Heart left ventricle (tissue), 16 donors: ENCODE data around the gene TCEAL4. TPM values are rescaled to one million over a fixed set of nuclear protein-coding genes. Genes with fewer than 3 reads are reported as not detected.

ENCODE experiments used
- ATAC-seq, 4 donors: fragments of 200-7000 bp; cut with Tn5 transposase; one replicate each; pipeline ENCODE4 v1.9.1; 2020 to 2022; ENCODE audit warnings: moderate library complexity in 4 of 4, mild to moderate bottlenecking in 3 of 4, moderate number of reproducible peaks in 1 of 4
- DNase-seq, 5 donors: peaks; one replicate each; pipeline ENCODE4 v3.0.0-alpha.2; 2020
- H3K27ac ChIP-seq, 12 donors: fragments of 200-600 bp; sonication (generic) in 4 of 12; one replicate each; pipeline versions ENCODE4 v1.5.0 to v1.8.0; 2016 to 2022; ENCODE audit warnings: mild to moderate bottlenecking in 2 of 12
- H3K27me3 ChIP-seq, 9 donors: fragments of 200-600 bp; sonication (generic) in 2 of 9; one replicate each; pipeline versions ENCODE4 v1.5.1 to v1.8.0; 2016 to 2022; ENCODE audit warnings: mild to moderate bottlenecking in 3 of 9
- H3K36me3 ChIP-seq, 9 donors: fragments of 200-600 bp; sonication (generic) in 2 of 9; one replicate each; pipeline versions ENCODE4 v1.5.0 to v1.8.0; 2018 to 2022; ENCODE audit warnings: mild to moderate bottlenecking in 2 of 9
- H3K4me1 ChIP-seq, 12 donors: fragments of 200-600 bp; sonication (generic) in 4 of 12; one replicate each; pipeline versions ENCODE4 v1.5.0 to v1.8.0; 2016 to 2022; ENCODE audit warnings: mild to moderate bottlenecking in 3 of 12
- H3K4me3 ChIP-seq, 12 donors: fragments of 200-600 bp; sonication (generic) in 4 of 12; one replicate each; pipeline versions ENCODE4 v1.5.0 to v1.8.0; 2017 to 2022; ENCODE audit warnings: mild to moderate bottlenecking in 9 of 12, moderate library complexity in 4 of 12
- H3K9me3 ChIP-seq, 12 donors: fragments of 200-600 bp; sonication (generic) in 4 of 12; one replicate each; pipeline versions ENCODE4 v1.5.0 to v1.8.0; 2016 to 2022; ENCODE audit warnings: mild to moderate bottlenecking in 1 of 12
- CTCF ChIP-seq, 12 donors: fragments of 200-600 bp; sonication (generic) in 4 of 12; IDR thresholded peaks; one replicate each; pipeline versions ENCODE4 v1.5.0 to v1.8.0; 2018 to 2022; ENCODE audit warnings: antibody characterized with exemption in 12 of 12, mild to moderate bottlenecking in 5 of 12
- POLR2A ChIP-seq, 2 donors: fragments of 450-650 bp; IDR thresholded peaks; one replicate each; pipeline ENCODE4 v1.6.1; 2017; ENCODE audit warnings: antibody characterized with exemption in 2 of 2, mild to moderate bottlenecking in 2 of 2, moderate library complexity in 2 of 2
- WGBS, 4 donors: extraction: QIAGEN DNeasy Blood & Tissue Kit in 2 of 4; methylation state at CpG; one replicate each; pipeline versions ENCODE4 v1.1.5 to v1.1.7; 2013 to 2018; 5-methylcytosine and 5-hydroxymethylcytosine counted together
- intact Hi-C, 10 donors: fragments of 100-400 bp; cut with DNase I; formaldehyde crosslinking; loops; one replicate each; pipeline versions ENCODE4 v1.11.1 to v1.14.2; 2022
- polyA plus RNA-seq, 2 donors: library from polyadenylated mRNA; stranded (reverse); fragments of 200-250 nt; gene quantifications; one replicate each; pipeline ENCODE4 v1.2.3, GENCODE V29; 2013
- total RNA-seq, 9 donors: library from RNA; depleted of rRNA in 2 of 9; stranded (reverse); fragments of >200 nt in 2 of 9; fragmentation: NEBNext Ultra II Directional in 3 of 9; extraction: Animal tissue kit (Norgen Biotek cat#: 25700) in 3 of 9; gene quantifications; one replicate each; pipeline versions ENCODE4 v1.1.0 to v1.2.4, GENCODE V29; 2016 to 2023
- donor health status: ischemic (EF 13 %, LVEDD 7.1; RV severe dilation, severe dysfunction).
- donor health status: healthy with polysubstance abuse.
- donor health status: DM: no; HTN: yes; CAD: no.
- donor health status: DM: no; HTN: no; CAD: no.
- donor health status: ischemic (EF 25% LVEDD 6.9; RV normal size, moderate dysfunction).
- donor health status: ischemic (EF 25% LVEDD 5.7; RV mildly dilated, moderate dysfunction).
- donor health status: healthy.
- donor health status: DM: yes; HTN: yes; CAD: no.
- donor health status: ischemic (EF 35%, LVEDD 5.7; RV mildly dilated, moderate dysfunction).
- donor health status: nonischemic (EF 11% LVEDD 7.7; RV severe dilation, severe dysfunction).
- donor health status: DM: yes; HTN: yes; CAD: no.
- donor health status: PGD.
- donor health status: ischemic (EF 29% LVEDD 5.4; RV normal size, mild dysfunction).
- donor health status: nonischemic (EF 23%, LVEDD 6.1; RV moderate dilation, normal function).

TCEAL4 gene
- total and polyA plus RNA-seq, 11 donors: 50.9 to 176 (median 67.9) TPM

DNA sequence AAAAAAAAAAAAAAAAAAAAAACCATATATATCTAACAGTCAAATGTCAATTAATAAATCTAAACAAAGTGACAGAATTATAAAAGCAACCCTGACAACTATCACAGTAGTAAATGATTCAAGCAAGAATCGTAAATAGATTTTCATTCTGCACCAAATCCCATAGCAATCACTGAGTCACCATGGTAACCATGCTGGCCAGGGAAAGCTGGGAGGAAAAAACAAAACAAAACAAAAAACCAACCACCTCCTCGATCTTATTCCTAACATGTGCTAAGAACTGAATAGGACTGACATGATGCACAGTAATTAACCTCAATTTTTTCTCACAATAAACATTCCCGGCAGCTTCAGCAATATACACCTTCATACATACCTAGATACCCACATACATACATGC, 35.4 kb upstream of the TCEAL4 start:
- H3K4me1 ChIP-seq: no peaks in the 10 kb centered on the region
- no peak overlapping the region for H3K4me3 ChIP-seq
- no peaks in the 10 kb centered on the region for H3K36me3 ChIP-seq
- intact Hi-C loops: no loop called here
- H3K27me3 ChIP-seq: peaks cover 0 to 4% (median 0%) of the 10 kb centered on the region in 9 donors
- DNase-seq (no peak), ATAC-seq (no peak)
- WGBS, 4 donors: 62 to 75% (median 64%) methylated on average over 3 of the region's 3 CpGs
- TF ChIP-seq POLR2A (IDR thresholded peaks at IDR 0.05) (no peak), CTCF (IDR thresholded peaks at IDR 0.05) (no peak)
- H3K9me3 ChIP-seq: no peaks in the 10 kb centered on the region
- H3K27ac ChIP-seq: no peak overlapping the region

GRCh38 chrX:103550415-103551051, 34.8 kb upstream of the TCEAL4 start:
- no peak for TF ChIP-seq CTCF (IDR thresholded peaks at IDR 0.05)
- no peak for TF ChIP-seq POLR2A (IDR thresholded peaks at IDR 0.05)
- Histone ChIP-seq H3K4me3 (no peak overlapping the region), H3K27me3 (peaks cover 0 to 4% (median 0%) of the 10 kb centered on the region in 9 donors), H3K27ac (no peak overlapping the region), H3K4me1 (no peaks in the 10 kb centered on the region), H3K9me3 (no peaks in the 10 kb centered on the region), H3K36me3 (no peaks in the 10 kb centered on the region)
- ATAC-seq (no peak), DNase-seq (no peak)
- WGBS, 4 donors: 52 to 75% (median 63%) methylated on average over 3 of the region's 3 CpGs
- intact Hi-C loops: no loop called here

GRCh38 chrX:103552236-103552635, 33.1 kb upstream of the TCEAL4 start:
- no peaks in the 10 kb centered on the region for H3K4me1 ChIP-seq
- no peak overlapping the region for H3K4me3 ChIP-seq
- H3K27me3 ChIP-seq: peaks cover 0 to 14% (median 0%) of the 10 kb centered on the region in 9 donors
- no peaks in the 10 kb centered on the region for H3K9me3 ChIP-seq
- DNase-seq: no peak
- 95 to 100% (median 95%) methylated on average over 1 of the region's 1 CpG for WGBS, 4 donors
- H3K27ac ChIP-seq: no peak overlapping the region
- ATAC-seq: no peak
- TF ChIP-seq POLR2A (IDR thresholded peaks at IDR 0.05) (no peak), CTCF (IDR thresholded peaks at IDR 0.05) (no peak)
- intact Hi-C loops: no loop called here
- no peaks in the 10 kb centered on the region for H3K36me3 ChIP-seq

DNA sequence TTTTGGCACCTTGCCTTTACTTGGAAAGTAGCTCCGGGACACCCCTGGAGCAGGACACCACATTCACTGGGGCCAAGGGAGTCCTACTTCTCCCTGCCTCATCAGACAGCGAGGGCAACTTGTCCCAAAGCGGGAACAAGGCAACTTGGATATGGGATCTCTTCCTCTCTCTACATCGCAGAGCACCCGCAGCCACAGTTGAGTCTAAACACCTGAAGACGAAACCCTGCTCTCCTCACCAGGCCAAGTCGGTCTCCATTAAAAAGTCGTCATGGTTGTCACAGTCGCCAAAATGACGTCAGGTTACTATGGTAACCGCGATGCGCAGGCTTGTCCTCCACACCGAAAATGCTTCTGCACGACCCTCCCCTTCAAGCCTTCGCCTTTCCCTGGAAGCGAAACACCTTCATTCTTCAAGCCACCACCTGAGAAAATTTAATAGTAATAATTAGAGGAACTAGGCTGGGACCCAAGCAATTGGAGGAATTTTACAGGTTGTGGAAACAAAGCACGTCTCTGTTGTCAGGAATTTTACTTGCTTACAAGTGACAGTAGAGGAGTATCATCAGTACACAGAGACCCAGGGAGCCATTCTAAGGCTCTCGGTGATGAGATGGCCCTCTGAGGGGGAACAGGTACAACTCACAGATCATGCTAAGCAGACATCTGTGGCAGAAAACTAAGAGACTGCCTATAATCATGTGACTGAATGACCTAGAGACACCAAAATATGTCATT, 30.5 kb upstream of the TCEAL4 start:
- H3K27me3 ChIP-seq: peaks cover 0 to 17% (median 0%) of the 10 kb centered on the region in 9 donors
- no peak for ATAC-seq
- TF ChIP-seq POLR2A (IDR thresholded peaks at IDR 0.05) (no peak), CTCF (IDR thresholded peaks at IDR 0.05) (no peak)
- peak overlapping the region in 10 of 12 donors; percentile 4 to 55 (median 43) for H3K4me3 ChIP-seq
- intact Hi-C loops: no loop called here
- H3K4me1 ChIP-seq: no peaks in the 10 kb centered on the region
- H3K27ac ChIP-seq: no peak overlapping the region
- no peaks in the 10 kb centered on the region for H3K9me3 ChIP-seq
- no peaks in the 10 kb centered on the region for H3K36me3 ChIP-seq
- 12 to 36% (median 26%) methylated on average over 19 of the region's 19 CpGs for WGBS, 4 donors
- peak in 4 of 5 donors; percentile 19 to 41 (median 28) for DNase-seq
